Stomach smooth muscle (tissue), 2 donors: ENCODE measurements around the gene TSNAXIP1.

Source experiments
- H3K27ac ChIP-seq: one replicate; pipeline ENCODE4 v1.7.0; 2013; ENCODE audit warnings: mild to moderate bottlenecking, low read length, inconsistent platforms
- H3K27me3 ChIP-seq, 2 donors: one replicate each; pipeline ENCODE4 v1.7.0; 2013; ENCODE audit warnings: low read length in 2 of 2; ENCODE audit not compliant: insufficient read depth in 2 of 2, control insufficient read depth in 1 of 2
- H3K36me3 ChIP-seq, 2 donors: one replicate each; pipeline ENCODE4 v1.7.0; 2013; ENCODE audit warnings: low read length in 2 of 2; ENCODE audit not compliant: control insufficient read depth in 2 of 2, insufficient read depth in 2 of 2
- H3K4me1 ChIP-seq: one replicate; pipeline ENCODE4 v1.7.0; 2013; ENCODE audit warnings: low read length; ENCODE audit not compliant: control insufficient read depth, insufficient read depth
- H3K4me3 ChIP-seq, 2 donors: one replicate each; pipeline ENCODE4 v1.7.0; 2013; ENCODE audit warnings: low read length in 2 of 2
- H3K9ac ChIP-seq, 2 donors: one replicate each; pipeline ENCODE4 v1.7.0; 2013; ENCODE audit warnings: low read length in 2 of 2, mild to moderate bottlenecking in 1 of 2
- H3K9me3 ChIP-seq, 2 donors: one replicate each; pipeline ENCODE4 v1.7.0; 2013; ENCODE audit warnings: low read length in 2 of 2; ENCODE audit not compliant: control insufficient read depth in 2 of 2
- donor health status: healthy.
- donor health status: Pancreatic carcinoma.

The TSNAXIP1 gene

GRCh38 chr16:67806428-67807147, at the start of gene TSNAXIP1, which contains the start of gene RANBP10:
Gene TSNAXIP1, plus strand, starts transcription at chr16:67806889. Its CDS starts 261 bp downstream, at chr16:67807150.
Gene RANBP10, minus strand, starts transcription at chr16:67806560. Its CDS starts 24 bp downstream, at chr16:67806536.
- no peaks in the 10 kb centered on the region for H3K27me3 ChIP-seq
- peaks cover 20% of the 10 kb centered on the region for H3K4me1 ChIP-seq
- H3K9me3 ChIP-seq = no peaks in the 10 kb centered on the region
- H3K9ac ChIP-seq = peak within 1 kb of the TSS; percentile 94 to 97
- peak within 1 kb of the TSS; percentile 98 to 99 for H3K4me3 ChIP-seq
- peak within 1 kb of the TSS; percentile 70 for H3K27ac ChIP-seq
- peaks cover 3 to 8% of the 10 kb centered on the region in 2 donors for H3K36me3 ChIP-seq

- Histone ChIP-seq H3K27me3 (no peaks in the 10 kb centered on the region), H3K36me3 (peaks cover 1 to 2% of the 10 kb centered on the region in 2 donors), H3K27ac (no peak overlapping the region), H3K9me3 (no peaks in the 10 kb centered on the region), H3K9ac (no peak overlapping the region), H3K4me1 (no peaks in the 10 kb centered on the region), H3K4me3 (no peak overlapping the region)
These were observed 48.7 kb upstream of the TSNAXIP1 start for GRCh38 chr16:67758006-67758405.

- peaks cover 3 to 6% of the 10 kb centered on the region in 2 donors for H3K36me3 ChIP-seq
- no peaks in the 10 kb centered on the region for H3K27me3 ChIP-seq
- no peaks in the 10 kb centered on the region for H3K9me3 ChIP-seq
- no peak overlapping the region for H3K27ac ChIP-seq
- H3K4me3 ChIP-seq = no peak overlapping the region
- H3K9ac ChIP-seq = no peak overlapping the region
- H3K4me1 ChIP-seq = no peaks in the 10 kb centered on the region
These were observed 47.7 kb upstream of the TSNAXIP1 start for GRCh38 chr16:67758966-67759365.

- Histone ChIP-seq H3K36me3 (peaks cover 3 to 6% of the 10 kb centered on the region in 2 donors), H3K4me3 (no peak overlapping the region), H3K27me3 (no peaks in the 10 kb centered on the region), H3K4me1 (no peaks in the 10 kb centered on the region), H3K27ac (no peak overlapping the region), H3K9me3 (no peaks in the 10 kb centered on the region), H3K9ac (no peak overlapping the region)
These were observed 46.3 kb upstream of the TSNAXIP1 start for GRCh38 chr16:67760206-67760955.

GRCh38 chr16:67760956-67761230, 45.8 kb upstream of the TSNAXIP1 start:
- Histone ChIP-seq H3K9ac (no peak overlapping the region), H3K4me3 (no peak overlapping the region), H3K36me3 (peaks cover 3 to 6% of the 10 kb centered on the region in 2 donors), H3K4me1 (no peaks in the 10 kb centered on the region), H3K27ac (no peak overlapping the region), H3K9me3 (no peaks in the 10 kb centered on the region), H3K27me3 (no peaks in the 10 kb centered on the region)

GRCh38 chr16:67761924-67762323, 44.8 kb upstream of the TSNAXIP1 start:
- no peak overlapping the region for H3K4me3 ChIP-seq
- H3K4me1 ChIP-seq = no peaks in the 10 kb centered on the region
- no peak overlapping the region for H3K27ac ChIP-seq
- H3K9me3 ChIP-seq = no peaks in the 10 kb centered on the region
- H3K36me3 ChIP-seq = peaks cover 3 to 6% of the 10 kb centered on the region in 2 donors
- no peaks in the 10 kb centered on the region for H3K27me3 ChIP-seq
- no peak overlapping the region for H3K9ac ChIP-seq

- Histone ChIP-seq H3K36me3 (peaks cover 6% of the 10 kb centered on the region in 2 donors), H3K27me3 (no peaks in the 10 kb centered on the region), H3K9me3 (no peaks in the 10 kb centered on the region), H3K4me1 (no peaks in the 10 kb centered on the region), H3K27ac (no peak overlapping the region), H3K4me3 (no peak overlapping the region), H3K9ac (no peak overlapping the region)
These were observed 44.3 kb upstream of the TSNAXIP1 start for GRCh38 chr16:67762385-67762784.

- H3K4me1 ChIP-seq = no peaks in the 10 kb centered on the region
- no peaks in the 10 kb centered on the region for H3K27me3 ChIP-seq
- H3K36me3 ChIP-seq = peaks cover 6% of the 10 kb centered on the region in 2 donors
- no peak overlapping the region for H3K27ac ChIP-seq
- H3K9me3 ChIP-seq = no peaks in the 10 kb centered on the region
- H3K9ac ChIP-seq = no peak overlapping the region
- H3K4me3 ChIP-seq = no peak overlapping the region
These were observed 43.6 kb upstream of the TSNAXIP1 start for GRCh38 chr16:67763066-67763465.

GRCh38 chr16:67764158-67764667, 42.5 kb upstream of the TSNAXIP1 start:
- H3K4me1 ChIP-seq = no peaks in the 10 kb centered on the region
- H3K27ac ChIP-seq = no peak overlapping the region

GRCh38 chr16:67766291-67766690, 40.4 kb upstream of the TSNAXIP1 start:
- H3K27me3 ChIP-seq = no peaks in the 10 kb centered on the region
- no peak overlapping the region for H3K27ac ChIP-seq
- H3K9ac ChIP-seq = no peak overlapping the region
- H3K9me3 ChIP-seq = no peaks in the 10 kb centered on the region
- peaks cover 6 to 12% of the 10 kb centered on the region in 2 donors for H3K36me3 ChIP-seq
- H3K4me3 ChIP-seq = no peak overlapping the region
- H3K4me1 ChIP-seq = no peaks in the 10 kb centered on the region

More at GRCh38 chr16:67764158-67764667, 42.5 kb upstream of the TSNAXIP1 start:
- H3K36me3 ChIP-seq = peaks cover 6% of the 10 kb centered on the region in 2 donors
- no peak overlapping the region for H3K9ac ChIP-seq
- no peak overlapping the region for H3K4me3 ChIP-seq
- H3K27me3 ChIP-seq = no peaks in the 10 kb centered on the region
- no peaks in the 10 kb centered on the region for H3K9me3 ChIP-seq
